Kasumi-1 (cell line): ENCODE results near the gene HIF1AN.

ENCODE experiments used
- DNase-seq, 2 experiments: peaks; one replicate each; lab custom pipeline; 2025; lab: John Stamatoyannopoulos, UW

HIF1AN gene

GRCh38 chr10:100522107-100522801 is 13.5 kb upstream of the HIF1AN start:
- DNase-seq: no peak

GRCh38 chr10:100522945-100523344 is 12.8 kb upstream of the HIF1AN start:
- DNase-seq: no peak

GRCh38 chr10:100524206-100524605 is 11.5 kb upstream of the HIF1AN start:
- no peak for DNase-seq

- DNase-seq: peak; percentile 25 to 47
Observed at GRCh38 chr10:100524638-100525037, 11.1 kb upstream of the HIF1AN start.

- no peak for DNase-seq
Observed at GRCh38 chr10:100528123-100528886, 7.4 kb upstream of the HIF1AN start.

GRCh38 chr10:100528921-100529474 is 6.7 kb upstream of the HIF1AN start:
- peak; percentile 26 to 34 for DNase-seq

GRCh38 chr10:100529475-100530298 is 6.1 kb upstream of the HIF1AN start, which contains the start of gene NDUFB8:
Gene NDUFB8 (minus strand): TSS chr10:100529871. CDS start chr10:100529851, 20 bp downstream.
- peak; percentile 94 to 97 for DNase-seq

GRCh38 chr10:100531761-100532160 is 4.0 kb upstream of the HIF1AN start:
- no peak for DNase-seq

- no peak for DNase-seq
Observed at GRCh38 chr10:100534726-100535125, 1.0 kb upstream of the HIF1AN start.

- no peak for DNase-seq
Observed at GRCh38 chr10:100535338-100535714, 417 bp upstream of the HIF1AN start.

- DNase-seq: no peak
Observed at GRCh38 chr10:100537475-100537874, 1.7 kb downstream of the HIF1AN start.

GRCh38 chr10:100544950-100545349 is 9.2 kb downstream of the HIF1AN start:
- no peak for DNase-seq

GRCh38 chr10:100551196-100551595 is 15.5 kb downstream of the HIF1AN start:
- no peak for DNase-seq

- no peak for DNase-seq
Observed at GRCh38 chr10:100551738-100552137, 16.0 kb downstream of the HIF1AN start.

- peak in 1 of 2 experiments; percentile 34 for DNase-seq
Observed at GRCh38 chr10:100553929-100554328, 18.2 kb downstream of the HIF1AN start.

GRCh38 chr10:100554902-100555301 is 19.2 kb downstream of the HIF1AN start:
- DNase-seq: no peak

- no peak for DNase-seq
Observed at GRCh38 chr10:100560248-100560647, 24.5 kb downstream of the HIF1AN start.

GRCh38 chr10:100561005-100561404 is 25.3 kb downstream of the HIF1AN start:
- DNase-seq: no peak

GRCh38 chr10:100562008-100562672 is 26.4 kb downstream of the HIF1AN start:
- DNase-seq: peak; percentile 62 to 69

- DNase-seq: no peak
Observed at GRCh38 chr10:100565206-100565985, 29.7 kb downstream of the HIF1AN start.

- DNase-seq: no peak
Observed at GRCh38 chr10:100566561-100566960, 30.8 kb downstream of the HIF1AN start.
